Stimulated activated CD8-positive, alpha-beta memory T cell treated with anti-CD3 and anti-CD28 coated beads, Interleukin-12 subunit alpha, Interleukin-12 subunit beta, amount 100 ng/mL, for 1 hour (primary cell): ENCODE results near the gene PCYT2.
"Not testable (repeated sequence)": the region's sequence is repeated elsewhere in the genome, so short reads cannot be mapped to it uniquely, and the experiment has no call there.

Experiments
- DNase-seq: peaks from one replicate; pipeline ENCODE4 v3.0.0-alpha.2; 2020; ENCODE audit warnings: low read depth

The PCYT2 gene

DNA sequence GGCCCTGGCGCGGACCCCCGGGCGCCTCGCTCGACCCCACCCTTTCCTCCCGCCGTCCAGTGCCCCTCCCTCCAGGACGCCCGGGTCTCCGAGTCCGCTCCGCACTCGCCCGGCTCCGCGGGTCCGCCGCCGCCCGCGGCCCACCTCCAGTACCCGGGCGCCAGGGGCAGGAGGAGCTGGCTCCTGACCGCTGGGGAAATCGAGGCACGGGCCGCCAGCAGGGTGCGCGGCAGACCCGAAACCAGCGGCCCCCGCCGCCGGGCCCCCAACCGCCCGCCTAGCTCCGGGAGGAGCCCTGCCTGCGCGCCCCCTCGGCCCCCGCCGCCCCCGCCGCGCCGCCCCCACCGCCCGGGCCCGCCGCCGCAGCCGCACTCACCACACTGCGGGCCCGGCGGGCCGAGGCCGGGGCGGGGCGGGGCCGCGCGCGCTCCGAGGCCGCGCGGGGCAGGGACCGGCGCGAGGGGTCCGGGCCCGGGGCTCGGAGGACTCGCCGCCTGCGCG, 16.0 kb upstream of the PCYT2 start:
- DNase-seq, result no peak

DNA sequence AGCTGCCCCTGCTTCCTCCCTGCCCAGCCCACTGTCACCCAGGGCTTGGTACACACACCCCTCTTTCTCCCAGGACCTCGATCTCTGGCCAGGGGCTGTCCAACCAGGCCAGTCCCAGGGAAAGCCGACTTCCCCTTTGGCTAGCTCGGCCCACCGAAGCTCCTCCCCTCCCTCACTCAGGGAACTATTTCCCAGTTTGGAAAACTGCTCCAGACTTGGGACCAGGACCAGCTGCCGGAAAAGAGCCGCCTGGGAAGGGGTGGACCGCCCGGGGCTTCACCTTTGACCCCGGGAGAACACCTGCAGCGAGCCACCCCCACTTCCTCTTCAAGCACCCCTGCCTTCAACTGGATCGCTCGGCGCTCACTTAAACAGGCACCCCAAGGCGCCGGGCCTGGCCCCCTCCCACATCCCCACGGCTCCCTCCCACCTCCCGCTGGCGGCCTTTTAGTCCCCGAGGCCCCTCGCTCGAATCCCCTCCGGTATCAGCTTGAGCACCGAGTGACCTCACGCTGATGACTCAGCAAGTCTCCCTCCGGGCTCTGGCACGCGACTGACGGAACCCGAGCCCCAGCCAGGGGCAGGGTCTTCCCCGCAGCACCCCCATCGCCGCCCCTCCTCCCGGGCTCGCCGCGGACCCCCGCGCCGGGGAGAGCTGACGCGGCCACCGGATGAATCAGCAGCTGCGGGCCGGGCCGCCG, 15.4 kb upstream of the PCYT2 start:
- DNase-seq, result peak; percentile 37

DNA sequence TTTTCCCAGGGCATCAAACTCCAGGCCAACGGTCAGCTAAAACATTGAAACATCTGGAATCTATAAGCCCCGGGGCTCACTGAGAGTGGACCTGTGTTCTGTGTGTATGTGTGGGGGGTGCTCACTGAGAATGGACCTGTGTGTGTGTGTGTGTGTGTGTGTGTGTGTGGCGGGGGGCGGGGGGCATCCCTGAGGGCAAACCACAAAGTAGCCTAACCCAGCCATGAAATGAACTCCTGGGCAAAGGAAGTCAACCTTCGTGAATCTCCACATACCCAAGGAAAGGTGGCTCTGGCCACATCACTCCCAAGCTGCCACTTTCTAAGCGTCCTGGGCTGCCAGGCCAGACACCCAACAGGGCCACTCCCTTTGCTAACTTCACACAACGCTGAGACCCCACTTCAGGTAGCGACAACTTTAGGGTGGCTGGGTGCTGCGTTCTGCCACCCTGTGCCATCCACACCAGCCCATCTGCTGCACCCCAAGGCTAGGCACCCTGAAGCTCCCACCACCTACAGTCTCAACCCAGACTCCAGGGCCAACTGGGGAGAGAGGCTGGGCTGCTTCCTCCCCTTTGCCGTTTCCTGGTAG, 14.8 kb upstream of the PCYT2 start:
- no peak for DNase-seq

DNA sequence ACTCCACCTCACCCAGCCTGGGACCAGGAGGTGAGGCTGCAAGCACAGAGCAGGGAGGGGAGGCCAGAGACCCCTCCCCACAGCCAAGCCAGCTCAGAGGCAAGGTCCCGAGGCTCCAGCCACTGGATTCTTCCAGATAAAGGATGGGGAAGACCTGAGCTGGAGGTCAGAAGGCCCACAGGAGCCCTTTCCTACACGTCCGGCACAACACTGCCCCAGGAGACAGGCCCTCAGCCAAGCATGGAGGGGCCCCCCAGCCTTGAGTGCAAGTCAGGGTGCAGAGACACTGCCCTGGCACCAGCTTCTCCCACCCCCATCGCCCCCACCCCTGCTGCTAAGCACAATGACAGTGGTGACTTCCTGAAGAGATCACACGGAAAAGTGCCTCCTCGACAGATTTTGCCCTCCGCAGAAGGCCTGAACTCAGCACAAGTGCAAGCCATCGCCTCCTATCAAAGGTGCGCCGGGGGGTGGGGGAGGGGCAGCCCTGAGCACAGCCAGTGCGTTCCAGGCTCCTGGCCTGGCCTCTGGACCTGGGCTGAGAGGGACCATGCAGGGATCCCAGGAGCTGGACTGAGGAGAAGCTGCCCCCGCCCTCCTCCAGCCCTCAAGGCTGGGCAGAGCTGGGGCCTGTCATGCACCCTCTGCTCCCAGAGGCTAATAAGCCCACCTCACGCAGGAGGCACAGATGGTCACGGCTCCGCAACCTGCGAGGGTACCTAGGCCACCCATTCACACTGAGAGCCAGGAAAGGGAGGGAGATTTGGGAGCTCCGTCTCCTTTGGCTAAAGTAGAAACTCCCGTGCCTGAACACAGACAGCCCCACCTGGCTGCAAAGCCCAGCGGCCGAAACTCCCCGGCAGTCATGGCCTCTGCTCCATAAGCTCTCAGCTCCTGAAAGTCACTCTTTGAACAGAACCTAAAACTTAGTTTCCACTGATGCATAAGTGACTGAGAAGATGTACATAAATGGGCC, 13.6 kb upstream of the PCYT2 start:
- DNase-seq, result no peak

DNA sequence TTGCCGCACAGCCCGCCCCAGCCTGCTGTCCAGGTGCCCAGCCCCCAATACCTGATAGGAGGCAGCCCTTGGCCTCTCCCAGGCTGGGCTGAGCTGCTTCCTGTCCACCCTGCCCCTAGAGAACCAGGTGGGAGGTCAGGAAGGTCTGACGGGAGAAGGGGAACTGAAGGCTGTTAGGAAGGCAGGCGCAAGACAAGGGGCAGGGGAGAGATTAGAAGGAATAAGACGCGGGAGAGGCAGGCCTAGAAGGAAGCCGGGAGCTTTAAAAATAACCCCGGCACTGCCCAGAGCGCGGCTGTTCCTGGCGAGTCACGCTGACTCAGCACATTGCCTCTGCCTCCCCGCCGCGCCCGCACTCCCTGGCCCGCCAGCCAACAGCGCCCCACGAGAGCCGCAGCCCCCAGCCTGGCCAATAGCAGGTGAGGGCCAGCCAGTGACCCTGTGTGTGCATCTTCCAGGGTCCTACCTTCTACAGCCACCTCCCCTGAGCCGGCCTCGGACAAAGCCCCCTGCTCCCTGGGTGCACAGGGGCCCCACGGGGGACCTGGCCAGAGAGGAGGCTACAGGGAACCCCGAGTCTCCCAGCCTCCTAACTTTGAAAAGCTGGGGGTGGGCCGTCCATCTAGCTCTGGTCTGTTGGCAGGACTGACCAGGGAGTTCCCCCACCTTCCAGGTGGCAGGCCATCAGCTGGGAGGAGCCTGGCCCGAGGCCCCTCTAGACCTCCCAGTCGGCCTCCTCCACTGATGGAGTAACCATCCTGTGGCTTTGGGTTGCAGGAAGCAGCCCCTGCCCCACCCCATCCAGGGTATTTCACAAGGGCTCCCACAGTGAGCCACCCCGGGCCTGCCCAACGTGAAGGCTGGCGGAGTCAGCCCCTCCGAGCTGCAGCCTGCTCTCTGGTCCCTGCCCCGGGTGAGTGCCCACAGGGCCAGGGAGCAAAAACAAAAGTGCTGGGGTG, 12.4 kb upstream of the PCYT2 start:
- no peak for DNase-seq

DNA sequence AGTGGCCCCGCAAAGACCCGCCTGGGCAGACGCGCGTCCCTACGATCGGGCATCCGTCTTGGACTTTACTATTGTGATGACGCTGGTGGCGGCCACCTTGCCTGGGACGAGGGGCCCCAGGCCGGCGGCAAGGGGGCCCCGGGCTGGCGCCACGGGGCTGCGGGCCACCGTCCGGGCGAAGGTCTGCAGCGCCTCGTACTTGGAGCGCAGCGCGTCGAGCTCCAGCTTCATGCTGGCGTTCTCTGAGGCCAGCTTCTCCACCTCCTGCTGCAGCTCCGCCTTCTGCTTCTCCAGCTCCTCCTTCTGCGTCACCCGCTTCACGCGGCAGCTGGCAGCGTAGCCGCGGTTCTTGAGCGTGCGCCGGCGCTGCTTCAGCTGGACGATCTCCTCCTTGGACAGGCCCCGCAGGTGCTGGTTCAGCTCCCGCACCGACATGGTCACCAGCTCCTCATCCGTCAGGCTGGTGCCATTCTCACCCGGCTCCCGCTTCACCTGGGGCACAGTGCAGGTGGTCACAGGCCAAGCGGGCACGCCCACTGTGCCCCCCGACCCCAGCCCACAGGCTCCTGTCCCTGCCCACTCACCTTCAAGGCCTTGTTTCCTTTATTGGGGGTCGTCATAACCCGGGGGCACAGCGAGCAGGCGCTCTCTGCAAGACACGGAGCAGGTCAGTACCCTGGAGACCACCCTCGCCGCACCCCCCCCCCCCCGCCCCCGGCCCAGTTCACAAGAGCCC, 11.5 kb upstream of the PCYT2 start:
- DNase-seq, result no peak

DNA sequence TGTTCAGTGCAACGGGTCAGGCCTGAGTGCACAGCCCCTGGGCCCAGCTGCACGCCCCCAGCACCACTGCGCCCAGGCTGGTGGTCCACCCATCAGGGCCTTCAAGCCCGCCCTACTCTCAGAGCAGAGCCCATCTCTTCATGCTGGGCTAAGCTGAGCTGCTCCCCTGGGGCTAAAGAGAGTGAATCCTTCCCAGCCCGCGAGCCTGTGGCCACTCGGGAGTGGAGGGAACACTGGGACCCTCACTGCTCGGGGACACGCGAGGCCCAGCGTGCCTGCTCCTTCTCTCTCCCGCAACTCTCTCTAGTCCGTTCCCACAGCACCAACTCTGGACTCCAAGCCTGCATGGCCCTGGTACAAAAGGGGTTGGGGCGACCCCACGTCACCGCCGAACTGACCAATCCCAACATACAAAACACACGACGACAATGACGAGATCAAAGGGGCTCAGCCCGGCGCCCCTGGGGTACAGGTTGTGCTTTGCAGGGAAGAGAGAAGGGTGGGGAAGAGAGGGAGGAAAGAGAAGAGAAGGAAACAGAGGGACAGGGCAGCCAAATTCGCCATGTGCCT, 10.9 kb upstream of the PCYT2 start:
- no peak for DNase-seq

DNA sequence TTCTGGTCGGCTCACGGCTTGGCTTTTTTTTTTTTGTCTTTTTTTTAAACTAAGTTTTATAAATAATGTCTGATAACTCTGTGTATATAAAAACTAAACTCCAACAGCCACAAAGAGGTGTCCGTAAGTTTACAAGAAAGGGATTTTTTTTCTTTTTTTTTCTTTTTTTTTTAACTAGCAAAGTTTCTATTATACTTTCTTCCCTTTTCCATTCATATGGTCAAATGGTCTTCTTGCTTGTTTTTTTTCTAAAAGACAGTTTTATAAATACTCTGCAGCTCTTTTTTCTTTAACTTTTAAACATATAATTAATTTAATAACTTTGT, 10.3 kb upstream of the PCYT2 start:
- DNase-seq, result no peak

DNA sequence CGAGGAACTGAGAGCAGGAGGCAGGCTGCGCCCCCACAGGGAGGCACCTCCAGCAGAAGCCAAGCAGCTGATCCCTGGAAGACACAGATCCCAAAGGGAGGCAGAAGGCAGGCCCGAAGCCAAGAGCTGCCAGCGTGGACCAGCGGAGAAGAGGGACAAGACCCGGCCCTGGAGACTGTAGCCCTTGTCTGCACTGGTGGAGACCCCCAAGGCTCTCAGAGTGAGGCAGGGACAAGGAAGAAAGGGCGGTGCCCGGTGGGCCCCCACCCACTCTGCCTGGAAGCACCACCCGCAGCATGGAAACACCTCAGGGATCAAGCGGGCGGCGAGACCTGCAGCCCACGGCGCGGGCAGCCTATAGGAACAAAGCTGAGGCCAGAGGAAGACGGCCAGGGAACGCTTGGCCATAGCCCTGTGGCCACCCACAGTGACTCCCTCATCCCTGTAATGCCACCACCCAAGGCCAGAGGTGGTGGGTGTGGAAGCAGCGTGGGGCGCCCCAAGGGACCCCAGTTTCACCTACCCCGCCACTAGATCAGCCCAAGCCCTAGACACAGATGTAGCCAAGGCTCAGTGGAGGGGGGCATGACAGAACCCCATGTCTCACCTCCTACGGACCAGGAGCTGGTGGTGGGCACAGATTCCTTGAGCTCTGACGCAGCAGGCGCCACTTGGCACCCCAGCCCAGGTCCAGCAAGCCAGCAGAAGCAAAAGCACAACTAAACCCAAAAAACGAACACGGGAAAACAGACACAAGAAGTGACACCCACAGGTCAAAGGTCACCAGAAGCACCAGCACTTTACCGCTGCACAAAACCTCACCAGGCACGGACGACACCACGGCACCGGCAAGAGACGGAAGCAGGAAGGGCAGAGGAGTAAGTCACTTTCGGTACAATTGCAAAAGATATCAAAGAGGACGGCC, 9.7 kb upstream of the PCYT2 start:
- DNase-seq, result no peak

DNA sequence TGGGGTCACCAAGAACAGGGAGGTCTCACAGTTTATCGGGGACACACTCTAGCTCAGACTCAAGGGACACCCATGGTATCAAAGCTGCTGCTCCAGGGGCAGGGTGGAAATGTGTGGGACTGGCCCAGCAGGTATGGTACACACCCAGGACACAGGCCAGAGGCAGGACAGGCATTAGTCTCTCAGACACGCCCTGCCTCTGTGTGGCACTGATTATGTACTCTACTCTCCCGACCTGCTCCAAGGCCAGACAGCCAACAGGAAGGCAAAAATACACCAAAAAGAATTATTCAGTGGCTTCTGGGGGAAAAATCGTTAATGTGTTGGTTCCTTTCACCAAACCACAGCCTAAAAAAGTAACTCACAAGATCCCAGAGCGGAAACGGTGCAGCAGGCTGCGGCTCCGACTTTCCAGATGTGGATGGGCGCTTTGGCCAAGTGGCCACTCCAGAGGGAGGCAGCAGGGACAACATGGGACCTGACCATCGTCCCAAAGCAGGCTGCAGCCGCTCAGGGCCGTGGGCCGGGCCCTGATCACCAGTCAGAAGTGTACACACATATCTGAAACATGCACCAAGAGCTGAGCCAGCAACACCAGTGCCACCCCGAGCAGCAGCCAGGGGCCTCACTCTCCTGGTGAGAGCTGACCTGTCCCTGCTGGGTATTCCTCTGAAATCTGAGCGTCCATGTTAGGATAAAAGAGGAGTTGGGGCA, 7.8 kb upstream of the PCYT2 start:
- DNase-seq, result no peak

DNA sequence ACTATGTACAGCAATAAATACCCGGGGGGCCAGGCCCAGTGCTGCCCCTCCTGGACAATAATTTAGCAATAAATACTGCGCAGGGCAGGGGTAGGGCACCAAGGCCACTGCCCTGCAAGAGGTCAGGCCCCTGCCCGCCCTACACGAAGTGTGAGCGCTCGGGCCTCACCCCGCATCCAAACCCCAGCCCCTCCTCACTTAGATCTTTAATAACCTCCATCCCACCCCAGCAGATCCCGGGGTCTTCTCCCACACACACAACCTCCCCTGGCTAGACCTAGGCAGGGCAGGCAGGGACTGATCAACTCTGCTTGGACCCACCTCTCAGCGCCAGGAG, 7.1 kb upstream of the PCYT2 start:
- not testable (repeated sequence) for DNase-seq

DNA sequence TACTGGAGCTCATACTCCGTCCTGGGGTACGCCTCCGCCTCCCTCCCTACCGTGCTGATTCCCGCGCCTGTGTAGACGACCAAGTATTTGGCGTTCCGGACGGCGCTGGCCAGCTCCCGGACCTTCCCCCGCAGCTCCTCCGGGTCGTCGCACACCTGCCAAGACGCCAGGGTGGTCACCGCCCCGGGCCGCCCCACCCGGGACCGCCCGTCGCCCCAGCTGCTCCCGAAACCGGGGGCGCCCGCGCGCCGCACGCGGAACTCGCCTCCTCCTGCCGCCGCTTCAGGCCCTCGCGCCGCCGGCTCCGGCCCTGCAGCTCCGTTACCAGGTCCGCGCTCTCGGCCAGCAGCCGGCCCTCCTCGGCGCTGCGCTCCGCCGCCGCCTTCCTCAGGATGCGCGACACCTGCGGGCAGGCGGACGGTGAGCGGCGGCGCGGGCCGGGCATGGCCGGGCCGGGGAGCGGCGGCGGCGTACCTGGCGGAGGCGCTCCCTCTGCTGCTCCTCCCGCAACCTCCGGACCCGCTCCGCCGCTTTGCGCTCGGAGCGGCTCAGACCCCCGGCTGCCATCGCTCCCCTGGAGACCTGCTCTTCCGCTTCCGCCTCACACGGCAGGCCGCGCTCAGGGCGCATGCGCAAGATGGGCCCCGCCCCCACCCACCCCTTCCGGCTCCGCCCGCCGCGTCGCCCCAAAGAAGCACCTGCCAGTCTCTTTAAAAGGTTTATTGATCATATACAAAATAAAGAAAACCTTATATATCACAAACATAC, 6.5 kb upstream of the PCYT2 start, which contains the start of gene SIRT7:
SIRT7 (minus strand) TSS at position 612 of the 768 bp plus-strand sequence; CDS start at position 567, 45 bp downstream.
- DNase-seq, result peak; percentile 71

DNA sequence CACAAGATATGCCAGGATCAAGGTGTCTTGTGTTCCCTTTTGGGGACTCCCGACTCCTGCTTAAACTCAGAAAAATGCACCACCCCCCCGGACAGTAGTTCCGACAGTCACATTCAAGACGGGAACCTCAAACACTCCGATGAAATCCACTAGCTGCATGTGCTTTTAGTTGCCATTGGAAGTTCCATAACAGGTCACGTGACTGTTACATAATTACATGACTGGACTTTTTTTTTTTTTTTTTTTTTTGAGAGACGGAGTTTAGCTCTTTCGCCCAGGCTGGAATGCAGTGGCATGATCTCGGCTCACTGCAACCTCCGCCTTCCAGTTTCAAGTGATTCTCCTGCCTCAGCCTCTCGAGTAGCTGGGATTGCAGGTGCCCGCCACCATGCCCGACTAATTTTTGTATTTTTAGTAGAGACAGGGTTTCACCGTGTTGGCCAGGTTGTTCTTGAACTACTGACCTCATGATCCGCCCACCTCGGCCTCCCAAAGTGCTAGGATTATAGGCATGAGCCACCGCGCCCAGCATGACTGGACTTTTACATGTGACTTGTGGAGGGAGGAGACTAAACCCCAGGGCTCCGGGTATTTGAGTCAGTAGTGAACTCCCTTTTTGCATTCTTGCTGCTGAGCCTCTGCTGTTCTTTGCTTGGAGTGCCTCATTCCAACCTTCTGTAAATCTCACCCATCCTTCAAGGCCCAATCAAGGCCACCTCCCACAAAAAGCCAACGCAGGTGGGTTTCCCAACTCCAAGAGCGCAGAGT, 5.2 kb upstream of the PCYT2 start:
- DNase-seq, result no peak

DNA sequence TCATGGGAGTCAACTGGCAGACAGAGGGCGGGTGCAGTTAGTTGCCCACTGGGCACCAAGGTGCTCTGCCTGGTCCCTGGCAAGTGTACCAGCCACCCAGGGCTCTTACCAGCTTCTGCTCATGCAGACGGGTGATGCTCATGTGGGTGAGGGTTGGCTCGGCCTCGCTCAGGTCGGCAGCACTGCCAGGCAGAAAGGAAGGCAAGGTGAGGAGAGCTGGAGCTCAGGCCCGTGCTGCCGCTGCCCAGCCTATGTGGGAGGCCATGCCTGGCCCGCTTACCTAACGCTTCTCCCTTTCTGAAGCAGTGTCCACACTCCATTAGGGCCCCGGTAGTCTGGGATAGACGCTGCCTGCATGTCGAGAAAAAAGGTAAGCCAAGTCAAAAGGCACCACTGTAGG, 4.1 kb upstream of the PCYT2 start:
- no peak for DNase-seq

DNA sequence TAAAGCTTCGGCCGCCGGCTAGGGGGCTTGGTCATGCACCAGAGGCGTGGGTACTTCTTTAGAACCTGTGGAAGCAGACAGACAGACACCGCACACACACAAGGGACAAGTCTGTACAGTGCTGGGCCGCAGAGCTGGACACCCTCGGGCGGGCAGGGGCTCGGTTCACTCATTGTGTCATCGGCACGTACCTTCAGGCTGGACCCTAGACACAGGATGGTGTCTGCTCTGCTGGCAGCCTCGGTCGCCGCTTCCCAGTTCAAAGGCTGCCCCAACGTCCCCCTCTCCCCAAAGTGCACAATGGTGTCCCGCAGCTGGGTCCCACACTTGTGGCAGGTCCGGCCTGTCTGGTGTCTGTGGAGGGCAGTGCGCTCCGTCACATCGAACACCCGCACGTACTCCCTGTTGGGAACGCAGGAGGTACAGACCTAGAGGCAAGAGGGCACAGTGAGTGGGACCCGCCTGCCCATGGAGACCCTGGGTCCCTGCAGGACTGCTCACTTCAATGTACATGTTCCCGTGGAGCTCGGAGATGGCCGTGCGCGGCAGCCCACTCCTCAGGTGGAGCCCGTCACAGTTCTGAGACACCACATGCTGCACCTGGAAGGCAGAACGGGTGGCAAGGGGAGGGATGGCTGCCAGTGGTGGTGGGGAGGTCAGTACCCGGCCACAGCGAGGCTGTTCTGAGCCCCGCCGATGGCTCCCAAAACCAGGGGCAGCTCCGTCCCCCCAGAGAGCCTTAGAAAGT, 3.1 kb upstream of the PCYT2 start:
- DNase-seq, result no peak

DNA sequence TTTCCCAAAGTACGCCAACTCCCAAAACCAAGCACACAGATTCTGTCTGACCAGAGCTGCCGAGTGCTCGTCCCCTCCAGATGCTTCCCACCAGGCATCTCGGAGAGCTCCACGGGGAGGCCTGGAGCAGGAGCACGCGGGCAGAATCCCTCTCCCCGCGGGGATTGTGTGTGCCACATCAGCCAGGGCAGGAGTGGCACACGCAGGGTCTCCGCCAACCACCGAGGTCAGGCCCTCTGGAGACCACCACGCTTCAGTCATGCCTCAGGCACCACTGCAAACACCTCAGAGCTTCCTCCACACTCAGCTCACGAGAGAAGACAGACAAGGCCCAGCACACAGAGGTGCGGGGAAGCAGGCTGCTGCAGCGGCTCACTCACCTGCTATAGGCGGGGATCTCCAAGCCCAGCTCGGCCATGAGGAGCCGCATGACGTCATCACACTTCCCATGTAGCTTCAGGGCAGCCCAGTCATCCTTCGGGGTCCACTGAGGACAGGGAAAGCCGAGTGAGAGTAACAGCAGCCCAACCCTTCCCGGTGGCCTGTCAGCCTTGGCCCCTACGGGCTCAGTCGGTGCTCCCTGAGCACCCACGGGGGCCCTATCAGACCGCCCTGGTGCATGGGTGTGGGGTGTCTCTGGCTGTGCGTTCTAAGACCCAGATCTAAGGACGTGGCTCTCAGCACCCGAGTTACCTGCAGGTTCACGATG, 2.3 kb upstream of the PCYT2 start:
- no peak for DNase-seq
